Stimulated activated CD8-positive, alpha-beta memory T cell treated with anti-CD3 and anti-CD28 coated beads, Interleukin-7, amount 100 ng/mL, for 48 hours (primary cell): ENCODE measurements around the gene CNGA4.
"Not testable (repeated sequence)": the region's sequence is repeated elsewhere in the genome, so short reads cannot be mapped to it uniquely, and the experiment has no call there.

Experiments used
- DNase-seq, 2 donors: peaks; one replicate each; pipeline ENCODE4 v3.0.0-alpha.2; 2020; ENCODE audit warnings: low read depth in 1 of 2; ENCODE audit errors: extremely low read depth in 1 of 2

CNGA4 gene

GRCh38 chr11:6258571-6259081 is 19.7 kb downstream of the CNGA4 start:
- DNase-seq = no peak

DNA sequence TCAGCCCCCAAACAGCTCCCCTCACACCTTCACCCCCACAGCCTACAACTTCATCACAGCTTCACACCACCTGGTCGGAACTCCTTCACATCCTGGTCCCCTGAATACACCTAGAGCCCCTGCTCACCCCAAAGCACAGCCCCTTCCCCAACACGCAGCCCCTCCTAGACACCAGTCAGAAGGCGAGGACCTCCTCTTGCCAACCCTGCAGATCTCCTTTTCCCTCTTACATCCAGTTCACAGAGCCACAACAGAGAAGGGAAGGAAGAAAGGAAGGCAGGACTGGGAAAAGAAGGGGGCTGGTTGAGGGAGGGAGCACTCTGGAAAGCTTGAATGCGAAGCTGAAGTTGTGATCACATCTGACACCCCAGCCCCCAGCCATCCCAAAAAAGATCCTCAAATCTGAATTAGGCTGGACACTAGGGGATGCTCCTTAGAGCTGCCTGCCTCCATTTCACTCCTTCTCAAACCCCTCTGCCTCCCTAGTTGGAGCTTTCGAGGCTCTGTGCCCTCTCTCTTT is 21.4 kb downstream of the CNGA4 start:
- no peak for DNase-seq

DNA sequence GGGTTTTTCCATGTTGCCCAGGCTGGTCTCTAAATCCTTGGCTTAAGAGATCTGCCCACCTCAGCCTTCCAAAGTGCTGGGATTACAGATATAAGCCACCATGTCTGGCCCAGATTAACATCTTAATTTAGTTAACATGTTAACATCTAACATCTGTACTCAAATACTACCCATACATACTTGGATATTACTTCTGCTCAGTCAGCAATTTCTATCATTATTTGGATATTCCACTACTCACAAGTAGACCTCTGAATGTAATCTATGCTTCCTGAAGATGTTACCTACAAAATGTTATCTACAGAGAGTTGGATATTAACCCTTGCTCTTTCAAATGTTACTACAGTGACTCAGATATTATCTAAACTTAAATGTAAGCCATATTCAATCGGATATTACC is 24.8 kb downstream of the CNGA4 start:
- no peak for DNase-seq

- DNase-seq = no peak
These were observed 29.9 kb downstream of the CNGA4 start for GRCh38 chr11:6268820-6269219.

GRCh38 chr11:6269994-6270393 is 31.1 kb downstream of the CNGA4 start:
- DNase-seq = no peak

DNA sequence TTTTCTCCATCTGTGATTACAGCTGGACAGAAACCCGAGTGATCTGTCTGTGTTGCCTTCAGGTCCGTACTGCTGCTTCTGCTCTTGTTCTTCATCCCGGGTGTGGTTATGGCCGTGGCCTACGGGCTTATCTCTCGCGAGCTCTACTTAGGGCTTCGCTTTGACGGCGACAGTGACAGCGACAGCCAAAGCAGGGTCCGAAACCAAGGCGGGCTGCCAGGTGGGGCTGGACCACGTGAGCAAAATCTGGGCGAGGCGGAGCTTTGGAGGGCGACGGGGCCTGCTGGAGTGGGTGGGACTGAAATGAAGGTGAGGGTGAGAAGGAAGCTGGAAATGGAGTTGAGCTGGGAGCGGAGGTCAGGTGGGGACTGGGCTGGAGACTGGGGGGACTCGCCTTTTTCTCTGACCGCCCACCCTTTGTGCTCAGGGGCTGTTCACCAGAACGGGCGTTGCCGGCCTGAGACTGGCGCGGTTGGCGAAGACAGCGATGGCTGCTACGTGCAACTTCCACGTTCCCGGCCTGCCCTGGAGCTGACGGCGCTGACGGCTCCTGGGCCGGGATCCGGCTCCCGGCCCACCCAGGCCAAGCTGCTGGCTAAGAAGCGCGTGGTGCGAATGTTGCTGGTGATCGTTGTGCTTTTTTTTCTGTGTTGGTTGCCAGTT is 31.8 kb downstream of the CNGA4 start:
- DNase-seq = no peak

DNA sequence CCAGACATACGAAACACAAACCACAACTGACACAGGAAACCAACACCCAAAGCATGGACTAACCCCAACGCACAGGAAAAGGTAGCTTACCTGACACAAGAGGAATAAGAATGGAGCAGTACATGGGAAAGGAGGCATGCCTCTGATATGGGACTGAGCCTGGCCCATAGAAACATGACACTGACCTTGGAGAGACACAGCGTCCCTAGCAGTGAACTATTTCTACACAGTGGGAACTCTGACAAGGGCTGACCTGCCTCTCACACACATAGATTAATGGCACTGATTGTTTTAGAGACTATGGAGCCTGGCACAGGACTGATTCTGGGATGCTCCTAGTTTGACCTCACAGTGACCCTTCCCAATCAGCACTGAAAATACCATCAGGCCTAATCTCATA is 32.7 kb downstream of the CNGA4 start:
- no peak for DNase-seq

GRCh38 chr11:6273188-6273587 is 34.3 kb downstream of the CNGA4 start:
- DNase-seq = no peak

DNA sequence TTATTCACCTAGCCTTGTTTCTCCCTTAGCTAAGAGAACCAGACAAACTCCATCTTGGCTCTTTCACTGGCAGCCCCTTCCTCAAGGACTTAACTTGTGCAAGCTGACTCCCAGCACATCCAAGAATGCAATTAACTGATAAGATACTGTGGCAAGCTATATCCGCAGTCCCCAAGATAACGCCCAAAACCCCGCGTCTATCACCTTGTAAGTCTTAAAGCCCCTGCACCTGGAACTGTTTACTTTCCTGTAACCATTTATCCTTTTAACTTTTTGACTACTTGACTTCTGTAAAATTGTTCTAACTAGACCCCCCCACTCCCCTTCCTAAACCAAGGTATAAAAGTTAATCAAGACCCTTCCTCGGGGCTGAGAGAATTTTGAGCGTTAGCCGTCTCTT is 41.9 kb downstream of the CNGA4 start:
- DNase-seq = not testable (repeated sequence)

DNA sequence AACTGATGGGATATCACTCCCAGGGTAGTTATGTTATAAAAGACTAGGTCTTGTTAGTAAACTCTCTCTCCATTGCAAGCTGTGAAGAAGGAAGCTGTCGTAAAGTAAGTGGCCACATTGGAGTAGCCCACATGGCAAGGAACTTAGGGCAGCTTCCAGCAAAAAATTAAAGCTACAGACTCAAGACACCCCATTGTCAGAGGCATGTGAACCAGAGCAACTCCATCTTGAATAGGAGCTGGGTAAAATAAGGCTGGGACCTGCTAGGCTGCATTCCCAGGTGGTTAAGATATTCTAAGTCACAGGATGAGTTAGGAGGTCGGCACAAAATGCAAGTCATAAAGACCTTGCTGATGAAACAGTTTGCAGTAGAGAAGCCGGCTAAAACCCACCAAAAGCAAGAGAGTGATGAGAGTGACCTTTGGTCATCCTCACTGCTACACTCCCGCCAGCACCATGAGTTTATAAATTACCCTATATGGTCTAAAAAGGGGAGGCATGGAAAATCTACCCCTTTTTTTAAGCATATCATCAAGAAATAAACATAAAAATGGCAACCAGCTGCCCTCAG is 44.6 kb downstream of the CNGA4 start:
- no peak for DNase-seq

GRCh38 chr11:6284250-6284649 is 45.4 kb downstream of the CNGA4 start:
- no peak for DNase-seq

DNA sequence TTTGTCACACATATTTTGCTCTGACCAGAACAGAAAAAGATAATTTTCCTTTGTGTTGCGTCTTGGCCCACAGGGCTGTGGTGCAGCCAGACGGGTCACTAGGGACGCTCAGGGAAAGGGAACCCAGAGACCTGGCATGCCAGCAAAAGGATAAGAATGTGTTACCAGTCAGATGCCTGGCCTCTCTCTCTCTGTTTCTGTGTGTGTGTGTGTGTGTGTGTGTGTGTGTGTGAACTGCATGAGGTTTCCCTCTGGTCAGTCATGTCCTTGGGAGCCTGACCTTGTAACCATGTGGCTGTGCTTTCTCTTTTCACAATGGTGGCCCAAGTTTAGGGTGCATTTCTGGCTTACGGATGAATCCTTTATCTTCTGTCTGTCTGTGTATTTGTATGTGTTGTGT is 46.1 kb downstream of the CNGA4 start:
- no peak for DNase-seq
